Esophagus muscularis mucosa (tissue), 4 donors: ENCODE measurements around the gene GRPEL2. TPM values are rescaled to one million over a fixed set of nuclear protein-coding genes. Genes with fewer than 3 reads are reported as not detected.

Source experiments
- DNase-seq: peaks from one replicate; pipeline ENCODE4 v3.0.0-alpha.2; 2017; ENCODE audit errors: extremely low spot score
- H3K27ac ChIP-seq, 4 donors: fragments of 200-600 bp; sonication (generic); replicated peaks in 1 of 4; 1 replicate in 3 of 4; 2 replicates in 1 of 4; pipeline ENCODE4 v1.5.1; 2016 to 2019; ENCODE audit warnings: mild to moderate bottlenecking in 1 of 4
- H3K27me3 ChIP-seq, 4 donors: fragments of 200-600 bp; sonication (generic); one replicate each; pipeline versions ENCODE4 v1.5.1 to v1.6.0; 2016 to 2019
- H3K36me3 ChIP-seq, 4 donors: fragments of 200-600 bp; sonication (generic); one replicate each; pipeline ENCODE4 v1.5.1; 2016 to 2019
- H3K4me1 ChIP-seq, 4 donors: fragments of 200-600 bp; sonication (generic); one replicate each; pipeline ENCODE4 v1.5.1; 2016 to 2019
- H3K4me3 ChIP-seq, 4 donors: fragments of 200-600 bp; sonication (generic); 1 replicate in 2 of 4; 2 replicates in 2 of 4; pipeline ENCODE4 v1.5.1; 2016 to 2019; ENCODE audit warnings: mild to moderate bottlenecking in 4 of 4, moderate library complexity in 1 of 4
- H3K9me3 ChIP-seq, 4 donors: fragments of 200-600 bp; sonication (generic); 1 replicate in 3 of 4; 2 replicates in 1 of 4; pipeline ENCODE4 v1.5.1; 2016 to 2019
- CTCF ChIP-seq, 3 experiments: fragments of 200-600 bp in 2 of 3; fragments of 450-650 bp in 1 of 3; sonication (generic) in 2 of 3; IDR thresholded peaks; one replicate each; pipeline ENCODE4 v1.5.1; 2017 to 2019; ENCODE audit warnings: antibody characterized with exemption in 3 of 3, mild to moderate bottlenecking in 2 of 3, moderate library complexity in 1 of 3
- EP300 ChIP-seq: sonication (generic); formaldehyde crosslinking; IDR thresholded peaks from one replicate; pipeline ENCODE4 v1.6.1; 2017; ENCODE audit warnings: antibody characterized with exemption
- POLR2A ChIP-seq: fragments of 450-650 bp; IDR thresholded peaks from one replicate; pipeline ENCODE4 v1.6.1; 2017; ENCODE audit warnings: antibody characterized with exemption, moderate library complexity, mild to moderate bottlenecking, low read depth
- POLR2AphosphoS5 ChIP-seq, 2 donors: sonication (generic); formaldehyde crosslinking; IDR thresholded peaks; one replicate each; pipeline ENCODE4 v1.6.1; 2017; ENCODE audit warnings: antibody characterized with exemption in 2 of 2
- WGBS: methylation state at CpG from one replicate; pipeline ENCODE4 v1.1.5; 2018; 5-methylcytosine and 5-hydroxymethylcytosine counted together
- intact Hi-C: fragments of 100-400 bp; cut with DNase I; formaldehyde crosslinking; loops from one replicate; pipeline ENCODE4 v1.15.1; 2023
- total RNA-seq, 4 donors: library from RNA; depleted of rRNA; stranded (reverse); fragments of >200 nt; gene quantifications; one replicate each; pipeline versions ENCODE4 v1.1.0 to v1.2.1, GENCODE V29; 2016

GRPEL2 gene
- 10 to 100 TPM in 1 of 4 donors, 1 to 10 TPM in 3; 7.8 to 14.9 (median 8.7) TPM for total RNA-seq

- peaks cover 15 to 46% (median 29%) of the 10 kb centered on the region in 4 donors for H3K36me3 ChIP-seq
- intact Hi-C loops = no loop called here
- H3K27ac ChIP-seq = peak within 1 kb of the TSS; percentile 73 to 82 (median 81)
- DNase-seq = peak; percentile 98
- WGBS = 2% methylated on average over 24 of the region's 54 CpGs
- H3K4me1 ChIP-seq = peaks cover 16 to 27% (median 20%) of the 10 kb centered on the region in 4 donors
- H3K27me3 ChIP-seq = no peaks in the 10 kb centered on the region
- TF ChIP-seq POLR2AphosphoS5 (IDR thresholded peaks at IDR 0.05) = peak; percentile 91 to 95
- TF ChIP-seq EP300 = no peak
- TF ChIP-seq CTCF (IDR thresholded peaks at IDR 0.05) = no peak
- TF ChIP-seq POLR2A = no peak
- H3K9me3 ChIP-seq = no peaks in the 10 kb centered on the region
- peak within 1 kb of the TSS; percentile 73 to 92 (median 76) for H3K4me3 ChIP-seq
These were observed at the start of gene GRPEL2 for GRCh38 chr5:149345147-149345891. Gene GRPEL2, plus strand, starts transcription at chr5:149345499. Its CDS starts 41 bp downstream, at chr5:149345540.

GRCh38 chr5:149297340-149298025, 47.8 kb upstream of the GRPEL2 start:
- Histone ChIP-seq H3K36me3 (peaks cover 0 to 28% (median 13%) of the 10 kb centered on the region in 4 donors), H3K4me3 (no peak overlapping the region), H3K4me1 (peaks cover 7 to 58% (median 19%) of the 10 kb centered on the region in 4 donors), H3K27me3 (no peaks in the 10 kb centered on the region), H3K27ac (no peak overlapping the region), H3K9me3 (no peaks in the 10 kb centered on the region)
- no peak for DNase-seq
- 88% methylated on average over 4 of the region's 5 CpGs for WGBS
- intact Hi-C loops = no loop called here
- TF ChIP-seq POLR2AphosphoS5 (IDR thresholded peaks at IDR 0.05) (no peak), POLR2A (no peak), EP300 (no peak), CTCF (IDR thresholded peaks at IDR 0.05) (no peak)

- 76% methylated on average over 1 of the region's 1 CpG for WGBS
- Histone ChIP-seq H3K4me1 (peaks cover 7 to 54% (median 19%) of the 10 kb centered on the region in 4 donors), H3K27me3 (no peaks in the 10 kb centered on the region), H3K9me3 (no peaks in the 10 kb centered on the region), H3K4me3 (no peak overlapping the region), H3K27ac (no peak overlapping the region), H3K36me3 (peaks cover 0 to 35% (median 14%) of the 10 kb centered on the region in 4 donors)
- no peak for DNase-seq
- no peak for TF ChIP-seq CTCF (IDR thresholded peaks at IDR 0.05)
- no peak for TF ChIP-seq EP300
- no peak for TF ChIP-seq POLR2AphosphoS5 (IDR thresholded peaks at IDR 0.05)
- TF ChIP-seq POLR2A = no peak
- intact Hi-C loops = no loop called here
These were observed 47.1 kb upstream of the GRPEL2 start for GRCh38 chr5:149298163-149298562.

GRCh38 chr5:149298842-149299404, 46.4 kb upstream of the GRPEL2 start:
- 66% methylated on average over 5 of the region's 11 CpGs for WGBS
- no peaks in the 10 kb centered on the region for H3K27me3 ChIP-seq
- no peaks in the 10 kb centered on the region for H3K9me3 ChIP-seq
- H3K27ac ChIP-seq = peak overlapping the region; percentile 1 to 71 (median 38)
- intact Hi-C loops = no loop called here
- peaks cover 7 to 55% (median 19%) of the 10 kb centered on the region in 4 donors for H3K4me1 ChIP-seq
- TF ChIP-seq POLR2AphosphoS5 (IDR thresholded peaks at IDR 0.05) = peak; percentile 50 to 51
- TF ChIP-seq EP300 = no peak
- TF ChIP-seq POLR2A = no peak
- no peak for DNase-seq
- H3K4me3 ChIP-seq = no peak overlapping the region
- H3K36me3 ChIP-seq = peaks cover 0 to 41% (median 16%) of the 10 kb centered on the region in 4 donors
